WI38 (cell line): ENCODE results near the gene DSTN.

Experiments used
- H3K4me3 ChIP-seq: 2 replicates; pipeline ENCODE4 v1.5.1; 2011; ENCODE audit warnings: low read depth, mild to moderate bottlenecking, control low read depth, low read length
- CTCF ChIP-seq: IDR thresholded peaks from 2 replicates; pipeline ENCODE4 v1.5.1; 2012; ENCODE audit warnings: low read depth, mild to moderate bottlenecking, control low read depth, low read length

DSTN gene

GRCh38 chr20:17625246-17626051 is 55.6 kb downstream of the DSTN start:
- no peak for TF ChIP-seq CTCF
- H3K4me3 ChIP-seq, result no peak overlapping the region

GRCh38 chr20:17626217-17627007 is 56.5 kb downstream of the DSTN start:
- TF ChIP-seq CTCF, result no peak
- no peak overlapping the region for H3K4me3 ChIP-seq

GRCh38 chr20:17627101-17627955 is 57.5 kb downstream of the DSTN start:
- no peak for TF ChIP-seq CTCF
- H3K4me3 ChIP-seq, result no peak overlapping the region

- no peak overlapping the region for H3K4me3 ChIP-seq
- TF ChIP-seq CTCF, result no peak
Observed at GRCh38 chr20:17628101-17628841, 58.4 kb downstream of the DSTN start.

- TF ChIP-seq CTCF, result no peak
- no peak overlapping the region for H3K4me3 ChIP-seq
Observed at GRCh38 chr20:17629025-17629424, 59.1 kb downstream of the DSTN start.

GRCh38 chr20:17629678-17630089 is 59.8 kb downstream of the DSTN start:
- no peak overlapping the region for H3K4me3 ChIP-seq
- no peak for TF ChIP-seq CTCF
